Left kidney (tissue), 8 donors: ENCODE measurements around the gene PPP1R2. TPM values are rescaled to one million over a fixed set of nuclear protein-coding genes. Genes with fewer than 3 reads are reported as not detected.
"Not testable (repeated sequence)": the region's sequence is repeated elsewhere in the genome, so short reads cannot be mapped to it uniquely, and the experiment has no call there.

Experiments used
- DNase-seq: peaks from one replicate; pipeline ENCODE4 v3.0.0-alpha.2; 2013
- long read RNA-seq, 8 donors: transcript quantifications; one replicate each; lab custom pipeline, GENCODE V29; 2026
- polyA plus RNA-seq: library from polyadenylated mRNA; unstranded; fragments of 120-200 nt; gene quantifications from one replicate; pipeline ENCODE4 v1.2.1, GENCODE V29; 2013; ENCODE audit not compliant: insufficient read length

PPP1R2 gene
- 59.0 TPM for polyA plus RNA-seq
- long read RNA-seq, donor 1, transcript PPP1R2-206 (6 exons, 3,450 nt): major isoform, 16 of 25 reads
- long read RNA-seq, donor 1, transcript PPP1R2-205 (2 exons, 1,668 nt): minor isoform, 8 of 25 reads
- long read RNA-seq, donor 1, partial matches to known transcripts: 0 of 25 reads
- long read RNA-seq, donor 1, other reads (novel, unspliced or antisense): 0 of 25 reads
- long read RNA-seq, donor 2, transcript PPP1R2-206 (6 exons, 3,450 nt): major isoform, 16 of 21 reads
- long read RNA-seq, donor 2, partial matches to known transcripts: 0 of 21 reads
- long read RNA-seq, donor 2, other reads (novel, unspliced or antisense): 0 of 21 reads
- long read RNA-seq, donor 3, transcript PPP1R2-205 (2 exons, 1,668 nt): minor isoform, 5 of 23 reads
- long read RNA-seq, donor 3, transcript PPP1R2-206 (6 exons, 3,450 nt): major isoform, 18 of 23 reads
- long read RNA-seq, donor 3, partial matches to known transcripts: 0 of 23 reads
- long read RNA-seq, donor 3, other reads (novel, unspliced or antisense): 0 of 23 reads
- long read RNA-seq, donor 4, partial matches to known transcripts: 0 of 3 reads
- long read RNA-seq, donor 4, other reads (novel, unspliced or antisense): 0 of 3 reads
- long read RNA-seq, donor 5, transcript PPP1R2-206 (6 exons, 3,450 nt): major isoform, 21 of 22 reads
- long read RNA-seq, donor 5, partial matches to known transcripts: 0 of 22 reads
- long read RNA-seq, donor 5, other reads (novel, unspliced or antisense): 0 of 22 reads
- long read RNA-seq, donor 6, transcript PPP1R2-205 (2 exons, 1,668 nt): minor isoform, 5 of 21 reads
- long read RNA-seq, donor 6, transcript PPP1R2-206 (6 exons, 3,450 nt): major isoform, 16 of 21 reads
- long read RNA-seq, donor 6, partial matches to known transcripts: 0 of 21 reads
- long read RNA-seq, donor 6, other reads (novel, unspliced or antisense): 0 of 21 reads
- long read RNA-seq, donor 7, transcript PPP1R2-205 (2 exons, 1,668 nt): minor isoform, 6 of 44 reads
- long read RNA-seq, donor 7, transcript PPP1R2-206 (6 exons, 3,450 nt): major isoform, 32 of 44 reads
- long read RNA-seq, donor 7, partial matches to known transcripts: 5 of 44 reads
- long read RNA-seq, donor 7, other reads (novel, unspliced or antisense): 0 of 44 reads
- long read RNA-seq, donor 8, transcript PPP1R2-206 (6 exons, 3,450 nt): major isoform, 15 of 17 reads
- long read RNA-seq, donor 8, partial matches to known transcripts: 0 of 17 reads
- long read RNA-seq, donor 8, other reads (novel, unspliced or antisense): 0 of 17 reads

DNA sequence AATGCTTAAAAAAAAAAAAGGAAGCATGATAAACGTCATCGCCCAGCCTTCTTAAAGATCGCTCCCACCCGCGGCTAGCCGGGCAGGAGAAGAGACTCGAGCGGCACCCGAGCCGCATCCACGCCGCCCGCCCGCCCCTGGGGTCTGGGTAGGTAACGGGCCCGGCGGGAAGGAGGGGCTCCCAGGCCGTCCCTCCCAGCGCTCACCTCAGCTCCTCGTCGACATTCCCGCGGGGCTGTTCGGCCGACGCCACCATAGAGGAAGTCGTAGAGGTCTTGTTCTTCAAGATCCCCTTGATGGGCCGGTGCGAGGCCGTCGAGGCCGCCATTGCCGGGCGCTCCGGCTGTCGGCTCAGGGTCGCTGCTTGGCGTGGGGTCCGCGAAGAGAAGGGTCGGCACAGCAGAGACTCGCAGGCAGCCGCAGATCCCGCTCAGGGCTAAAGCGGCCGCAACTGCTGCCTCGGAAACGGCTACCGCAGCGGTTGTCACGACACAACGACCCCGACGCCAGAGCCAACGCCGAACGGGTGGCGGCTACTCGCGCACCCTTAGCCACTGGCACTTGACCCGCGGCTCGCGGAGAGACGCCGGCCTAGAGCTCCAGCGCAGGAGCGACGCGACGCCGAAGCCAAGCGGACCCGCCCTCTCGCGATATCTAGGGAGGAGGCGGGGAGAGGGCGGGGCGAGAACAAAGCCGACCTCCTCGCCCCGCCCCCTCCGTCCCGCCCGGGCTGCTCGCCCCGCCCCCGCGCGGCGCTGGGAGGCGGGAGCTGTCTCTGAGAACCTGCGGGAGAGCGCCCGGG, at the start of gene PPP1R2:
Gene PPP1R2, minus strand, starts transcription at position 628 of the 802 bp plus-strand sequence. Its CDS starts 300 bp downstream, at position 328.
- peak; percentile 92 for DNase-seq

- DNase-seq: no peak
Observed at GRCh38 chr3:195591852-195592251, 48.7 kb upstream of the PPP1R2 start.

DNA sequence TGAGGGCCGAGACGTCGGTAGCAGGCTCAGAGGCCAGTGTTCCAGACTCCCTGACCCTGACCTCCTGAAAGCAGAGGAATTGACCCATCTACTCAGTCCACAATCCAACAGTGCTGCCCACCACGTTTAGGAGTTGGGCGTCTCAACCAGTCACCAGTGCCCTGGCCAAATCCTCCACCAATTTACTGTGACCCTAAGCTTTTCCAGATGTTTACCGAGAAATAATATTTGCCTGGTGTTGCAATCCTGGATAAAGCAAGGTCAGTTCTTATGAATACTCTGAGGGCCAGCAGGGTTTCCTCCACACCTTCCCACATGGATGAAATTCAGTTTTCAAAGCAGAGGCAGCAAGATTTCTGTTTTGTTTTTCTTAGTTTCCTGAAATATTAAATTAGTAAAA, 48.1 kb upstream of the PPP1R2 start:
- no peak for DNase-seq

DNA sequence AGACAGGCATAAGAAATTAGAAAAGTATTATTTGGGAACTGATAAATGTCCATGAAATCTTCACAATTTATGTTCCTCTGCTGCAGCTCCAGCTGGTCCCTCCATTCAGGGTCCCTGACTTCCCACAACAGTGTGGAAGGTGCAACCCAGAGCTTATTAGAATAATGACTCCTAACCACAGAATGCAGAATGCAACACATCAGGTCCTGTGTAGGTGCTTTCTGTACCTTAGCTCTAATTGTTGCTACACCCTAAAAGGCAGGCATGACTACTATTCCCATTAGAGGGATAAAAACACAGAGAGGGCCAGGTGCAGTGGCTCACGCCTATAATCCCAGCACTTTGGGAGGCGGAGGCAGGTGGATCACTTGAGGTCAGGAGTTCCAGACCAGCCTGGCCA, 47.3 kb upstream of the PPP1R2 start:
- not testable (repeated sequence) for DNase-seq

DNA sequence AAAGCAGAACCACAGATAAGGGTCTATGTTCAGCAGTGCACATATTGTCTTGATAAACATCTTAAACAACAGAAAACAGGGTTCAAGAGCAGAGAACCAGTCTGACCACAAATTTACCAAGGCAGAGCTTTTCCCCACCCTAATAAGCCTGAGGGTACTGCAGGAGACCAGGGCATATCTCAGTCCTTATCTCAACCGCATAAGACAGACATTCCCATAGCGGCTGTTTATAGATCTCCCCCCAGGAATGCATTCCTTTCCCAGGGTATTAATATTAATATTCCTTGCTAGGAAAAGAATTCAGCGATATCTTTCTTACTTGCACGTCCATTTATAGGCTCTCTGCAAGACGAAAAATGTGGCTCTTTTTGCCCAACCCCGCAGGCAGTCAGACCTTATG, 46.7 kb upstream of the PPP1R2 start:
- not testable (repeated sequence) for DNase-seq

DNA sequence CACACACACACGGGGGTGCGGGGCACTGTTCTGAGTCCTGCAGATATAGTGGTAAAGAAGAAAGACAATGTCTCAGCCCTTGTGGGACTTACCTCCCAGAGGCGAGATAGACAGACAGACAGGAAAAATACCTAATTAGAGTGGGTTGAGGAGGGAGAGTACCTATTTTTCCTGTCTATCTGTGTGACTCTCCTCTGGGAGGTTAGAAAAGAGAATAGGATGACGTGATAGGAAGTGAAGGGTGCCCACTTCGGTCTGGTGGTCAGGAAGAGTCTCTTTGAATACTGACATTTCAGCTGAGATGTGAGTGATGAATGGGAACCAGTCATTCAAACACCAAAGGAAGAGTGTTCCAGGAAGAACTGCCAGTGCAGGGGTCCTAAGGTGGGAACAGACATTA, 44.7 kb upstream of the PPP1R2 start:
- no peak for DNase-seq

GRCh38 chr3:195587406-195587805, 44.3 kb upstream of the PPP1R2 start:
- no peak for DNase-seq

DNA sequence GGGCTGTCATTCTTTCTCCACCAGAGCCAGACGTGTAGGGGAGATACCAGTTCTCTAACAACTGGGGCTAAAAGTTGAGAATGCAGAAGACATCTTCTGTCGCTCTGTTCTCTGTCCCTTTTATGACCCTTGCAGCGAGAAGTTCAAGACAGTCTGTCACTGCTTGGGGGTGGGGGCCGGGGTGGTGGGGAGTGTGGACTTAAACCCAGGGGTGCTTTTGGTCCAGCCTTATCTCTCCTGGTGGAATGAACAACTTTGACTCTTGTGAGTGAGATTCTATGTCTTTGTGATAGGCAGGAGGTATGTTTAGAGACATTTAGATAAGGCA, 41.4 kb upstream of the PPP1R2 start:
- no peak for DNase-seq

DNA sequence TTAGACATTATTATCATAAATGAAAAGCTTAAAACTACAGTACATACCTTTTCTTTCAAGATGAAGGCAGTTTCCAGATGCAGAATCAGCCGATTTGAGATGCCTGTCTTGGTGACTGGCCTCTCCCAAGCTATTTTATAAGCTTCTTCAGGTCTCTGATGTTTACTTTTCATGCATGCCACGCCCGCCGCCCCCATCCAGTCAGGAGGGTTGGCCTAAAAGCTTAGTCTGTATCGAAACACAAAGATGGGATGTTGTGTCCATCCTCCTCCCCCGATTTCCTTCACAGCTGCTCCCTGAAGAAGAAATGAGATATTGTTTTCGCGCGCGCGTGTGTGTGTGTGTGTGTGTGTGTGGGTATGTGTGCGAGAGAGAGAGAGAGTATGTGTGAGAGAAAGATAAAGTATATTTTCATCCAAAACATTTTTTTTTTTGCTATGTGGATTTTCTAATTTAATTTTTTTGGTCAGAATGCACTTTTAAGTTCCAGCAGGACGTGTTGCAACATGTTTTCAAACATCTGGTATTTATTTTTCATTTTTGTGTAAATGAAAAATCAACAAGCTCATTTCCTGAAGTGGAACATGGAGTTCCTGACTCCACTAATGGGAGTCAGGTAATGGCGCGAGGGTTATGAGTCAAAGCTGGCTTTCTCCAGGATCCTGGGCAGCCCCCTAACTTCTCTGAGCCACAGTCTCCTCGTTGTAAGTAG, 40.9 kb upstream of the PPP1R2 start, which contains the start of gene APOD:
Gene APOD, minus strand, starts transcription at position 110 of the 712 bp plus-strand sequence. CDS start 4,479 bp downstream, outside the sequence.
- DNase-seq: peak; percentile 43

DNA sequence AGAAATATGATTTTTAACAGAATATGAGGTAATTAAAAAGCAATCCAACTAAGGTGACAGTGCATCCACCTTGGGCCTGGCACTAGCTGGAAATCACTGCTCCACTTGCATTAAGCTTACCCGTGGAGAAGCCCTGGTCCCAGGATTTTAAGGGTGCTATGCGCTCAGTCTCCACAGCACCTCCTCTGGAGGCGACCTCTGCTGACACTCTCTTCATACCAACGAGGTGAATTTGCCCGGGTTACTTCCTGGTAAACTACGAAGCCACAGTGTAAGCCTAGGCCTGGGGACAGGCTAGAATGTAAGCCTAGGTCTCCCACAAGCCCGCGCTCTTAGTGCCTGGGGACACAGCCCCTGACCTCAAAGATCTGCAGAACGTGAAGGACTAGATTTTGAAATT, 39.8 kb upstream of the PPP1R2 start:
- no peak for DNase-seq

DNA sequence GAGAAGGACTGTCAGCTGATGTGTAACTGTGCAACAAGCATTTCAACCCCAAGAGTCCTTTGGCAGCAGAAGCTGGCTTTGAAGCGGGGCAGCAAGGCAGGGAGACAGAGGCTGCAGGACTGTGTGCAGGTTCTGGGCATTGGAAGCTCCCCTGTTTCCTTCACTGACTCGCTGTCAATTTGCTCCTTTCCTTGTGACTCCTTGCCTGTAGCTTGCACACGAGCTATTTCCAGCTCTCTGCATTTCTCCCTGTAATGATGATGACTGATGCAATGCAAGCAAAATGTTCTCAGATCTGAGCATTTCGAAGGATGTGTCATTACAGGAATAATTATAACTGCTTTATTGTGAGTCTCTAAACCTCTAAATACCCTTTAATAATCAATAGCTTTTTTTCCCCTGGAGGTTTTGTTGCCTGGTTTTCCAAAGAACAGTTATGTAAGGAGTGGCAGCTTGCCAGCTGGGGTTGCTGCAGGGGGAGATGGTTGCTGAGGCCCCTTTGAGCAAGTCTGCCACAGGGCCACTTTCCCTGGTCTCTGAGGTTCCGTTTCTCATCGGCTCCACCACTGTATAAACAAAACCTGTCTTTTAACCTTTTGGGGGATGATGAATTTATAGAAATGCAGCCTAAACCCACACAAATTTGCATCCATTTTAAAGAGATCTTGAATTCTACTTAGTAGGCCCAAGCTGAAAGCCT, 37.8 kb upstream of the PPP1R2 start:
- no peak for DNase-seq

DNA sequence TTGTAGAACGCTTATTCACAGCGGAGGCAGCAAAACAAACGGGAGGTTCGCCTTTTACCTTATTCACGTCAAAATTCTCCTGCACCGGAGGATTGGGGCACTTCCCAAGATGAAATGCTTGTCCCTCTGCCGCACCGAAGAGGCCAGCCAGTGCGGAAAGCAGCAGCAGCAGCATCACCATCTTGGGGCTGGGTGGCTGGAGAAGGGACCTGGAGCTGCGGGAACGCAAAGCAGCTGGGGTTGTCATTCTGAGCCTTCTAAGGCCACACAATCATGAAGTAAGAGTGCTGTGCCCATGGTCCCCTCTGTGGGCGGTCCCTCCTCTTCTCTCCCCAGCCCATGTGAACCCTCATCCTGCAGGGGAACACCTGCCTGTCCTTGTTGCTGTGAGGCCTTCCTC, 36.2 kb upstream of the PPP1R2 start:
- no peak for DNase-seq

DNA sequence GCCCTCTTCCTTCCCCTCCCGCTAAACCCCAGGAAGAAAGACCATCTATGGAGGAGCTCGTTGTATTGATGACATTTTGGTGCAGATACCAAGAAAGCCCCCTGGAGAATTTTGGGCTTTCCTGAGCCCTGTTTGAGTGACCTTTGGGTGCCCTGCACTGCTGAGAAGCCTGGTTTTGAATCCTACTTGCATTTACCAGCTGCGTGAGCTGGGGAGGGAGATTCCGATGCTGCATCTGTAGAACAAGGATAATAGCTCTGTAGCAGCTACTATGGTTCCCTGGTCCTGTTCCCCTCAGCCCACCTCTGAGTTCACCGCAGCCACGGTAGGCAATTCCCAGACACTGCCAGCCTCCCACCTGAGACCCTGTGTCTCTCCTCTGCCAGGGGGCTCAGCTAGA, 35.4 kb upstream of the PPP1R2 start:
- DNase-seq: no peak

DNA sequence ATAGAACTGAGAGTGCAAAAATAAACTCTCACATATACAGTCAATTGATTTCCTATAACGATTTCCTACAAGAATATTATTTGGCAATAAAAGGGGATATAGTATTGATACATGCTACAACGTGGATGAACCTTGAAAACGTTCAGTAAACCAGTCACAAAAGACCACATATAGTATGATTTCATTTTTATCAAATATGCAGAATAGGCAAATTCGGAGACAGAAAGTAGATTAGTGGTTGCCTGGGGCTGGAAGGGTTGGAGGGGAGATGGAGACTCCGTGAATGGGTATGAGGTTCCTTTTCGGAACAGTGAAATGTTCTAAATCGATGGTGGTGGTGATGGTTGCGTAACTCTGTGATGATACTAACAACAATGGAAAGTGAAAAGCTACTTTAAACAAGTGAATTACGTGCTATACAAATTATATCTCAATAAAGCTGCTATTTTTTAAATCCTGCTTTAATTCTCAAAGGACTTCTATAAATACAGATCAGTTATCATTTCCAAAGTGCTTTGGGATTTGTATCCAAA, 34.6 kb upstream of the PPP1R2 start:
- DNase-seq: no peak

- DNase-seq: no peak
Observed at GRCh38 chr3:195574497-195575304, 31.6 kb upstream of the PPP1R2 start.

DNA sequence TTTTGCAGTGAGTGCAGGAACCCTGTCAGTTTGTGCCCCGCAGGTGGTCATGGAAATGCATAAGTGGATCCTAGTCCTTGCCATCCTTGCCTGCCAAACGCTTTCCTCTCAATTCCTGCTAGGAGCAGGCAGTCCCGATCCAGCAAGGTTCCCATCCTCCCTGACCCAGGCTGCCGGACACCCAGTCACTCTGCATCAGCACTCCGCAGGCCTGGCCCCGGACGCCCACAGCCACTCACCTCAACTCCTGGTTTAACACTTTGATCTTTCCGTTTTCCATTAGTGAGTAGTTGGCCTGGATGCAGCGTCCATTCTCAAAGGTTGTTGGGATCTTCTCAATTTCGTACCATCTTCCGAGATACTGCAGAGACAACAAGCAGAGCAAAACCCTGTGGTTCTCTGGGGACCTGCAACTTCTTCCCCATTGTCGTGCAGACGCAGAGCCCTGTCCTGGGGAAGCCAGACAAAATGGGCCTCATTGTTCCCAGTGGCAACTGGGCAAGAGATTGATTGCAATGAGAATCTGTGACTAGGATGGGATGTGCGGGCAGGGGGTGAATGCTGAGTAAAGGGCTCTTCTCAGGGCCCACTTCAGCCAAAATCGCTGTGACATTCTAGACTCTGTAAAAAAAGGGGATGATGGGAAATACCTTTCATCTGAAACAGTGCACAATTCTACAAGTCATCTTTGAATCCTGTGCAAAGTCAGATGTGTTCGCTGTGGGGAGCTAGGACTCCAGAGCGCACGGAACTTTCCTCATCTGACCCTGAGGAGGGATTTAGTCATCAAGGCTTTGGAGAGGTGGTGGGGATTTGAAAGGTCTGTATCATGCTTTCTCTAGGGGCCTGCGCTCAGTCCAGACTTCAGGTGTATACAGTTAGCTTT, 30.7 kb upstream of the PPP1R2 start:
- DNase-seq: no peak

DNA sequence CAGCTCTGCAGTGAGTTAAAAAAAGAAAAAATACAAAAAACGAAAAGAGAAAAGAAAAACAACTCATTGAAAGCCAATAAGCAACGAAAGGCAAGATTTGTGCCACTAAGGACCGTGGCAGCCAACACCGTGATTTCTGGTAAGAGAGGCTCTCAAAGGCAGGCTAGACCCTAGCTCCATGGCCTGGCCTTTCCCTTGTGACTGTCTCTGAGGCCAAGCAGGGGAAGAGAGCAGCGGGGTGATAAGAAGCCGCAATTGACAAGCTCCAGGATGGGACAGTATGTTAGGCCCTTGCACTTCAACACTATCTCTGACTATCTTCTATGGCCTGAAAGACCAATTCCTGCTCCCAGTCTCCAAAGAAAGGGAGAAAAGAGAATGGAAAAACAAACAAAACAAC, 28.2 kb upstream of the PPP1R2 start:
- no peak for DNase-seq

DNA sequence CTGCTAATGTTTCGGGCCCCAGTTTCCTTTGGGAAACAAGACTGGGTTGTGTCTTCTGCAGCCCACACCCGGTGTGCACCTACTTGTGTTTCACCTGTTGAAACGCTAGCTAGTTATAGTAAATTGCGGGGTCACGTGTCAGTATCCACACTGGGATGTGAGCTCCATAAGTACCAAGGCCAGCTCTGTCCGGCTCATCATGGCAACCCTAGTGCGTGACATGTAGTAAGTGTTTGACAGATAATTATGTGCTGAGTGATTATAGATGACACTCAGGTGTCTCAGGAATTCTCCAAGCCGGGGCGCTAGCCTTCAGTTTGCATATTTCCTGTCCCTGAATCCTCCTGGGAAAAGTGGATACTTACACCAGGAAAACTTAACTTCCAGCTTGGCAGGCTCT, 27.8 kb upstream of the PPP1R2 start:
- no peak for DNase-seq
